GM18909 (cell line): ENCODE measurements around the gene CRTC1.

ENCODE experiments used
- ATAC-seq: cut with Tn5 transposase; IDR thresholded peaks from one replicate; pipeline ENCODE4 v1.9.1; 2021; ENCODE audit warnings: mild to moderate bottlenecking; ENCODE audit not compliant: unreplicated experiment, poor library complexity

The CRTC1 gene

DNA sequence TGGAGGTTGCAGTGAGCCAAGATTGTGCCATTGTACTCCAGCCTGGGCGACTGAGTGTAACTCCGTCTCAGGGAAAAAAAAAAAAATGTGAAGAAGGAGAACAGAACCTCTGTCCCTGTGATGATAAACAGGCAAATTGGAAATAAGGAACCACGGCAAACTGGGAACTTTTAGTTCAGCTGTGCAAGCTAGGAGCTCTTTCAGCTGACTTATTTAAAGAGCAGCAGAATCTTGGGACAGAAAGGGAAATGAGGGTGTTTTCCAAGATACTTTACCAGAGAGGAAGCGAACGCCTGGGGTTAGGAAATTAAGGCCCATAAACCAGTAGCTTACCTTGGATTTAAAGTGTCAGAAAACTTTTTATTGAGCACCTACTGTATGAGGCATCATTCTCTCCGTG lies 145.3 kb downstream of the CRTC1 start:
- no peak for ATAC-seq

DNA sequence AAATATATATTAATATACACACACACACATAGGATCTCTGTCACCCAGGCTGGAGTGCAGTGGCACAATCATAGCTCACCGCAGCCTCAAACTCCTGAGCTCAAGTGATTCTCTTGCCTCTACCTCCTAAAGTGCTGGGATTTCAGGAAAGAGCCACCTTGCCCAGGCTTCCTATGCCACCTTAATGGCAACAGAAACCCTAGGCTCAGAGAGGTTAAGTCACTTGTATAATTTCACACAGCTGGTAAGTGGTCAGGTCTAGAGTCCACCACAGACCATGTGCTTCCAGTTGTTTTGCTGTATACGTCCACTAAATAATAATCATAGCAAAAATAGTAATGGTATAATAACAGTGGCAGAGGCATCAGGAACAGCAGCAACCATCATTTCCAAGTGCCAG lies 147.0 kb downstream of the CRTC1 start:
- no peak for ATAC-seq

DNA sequence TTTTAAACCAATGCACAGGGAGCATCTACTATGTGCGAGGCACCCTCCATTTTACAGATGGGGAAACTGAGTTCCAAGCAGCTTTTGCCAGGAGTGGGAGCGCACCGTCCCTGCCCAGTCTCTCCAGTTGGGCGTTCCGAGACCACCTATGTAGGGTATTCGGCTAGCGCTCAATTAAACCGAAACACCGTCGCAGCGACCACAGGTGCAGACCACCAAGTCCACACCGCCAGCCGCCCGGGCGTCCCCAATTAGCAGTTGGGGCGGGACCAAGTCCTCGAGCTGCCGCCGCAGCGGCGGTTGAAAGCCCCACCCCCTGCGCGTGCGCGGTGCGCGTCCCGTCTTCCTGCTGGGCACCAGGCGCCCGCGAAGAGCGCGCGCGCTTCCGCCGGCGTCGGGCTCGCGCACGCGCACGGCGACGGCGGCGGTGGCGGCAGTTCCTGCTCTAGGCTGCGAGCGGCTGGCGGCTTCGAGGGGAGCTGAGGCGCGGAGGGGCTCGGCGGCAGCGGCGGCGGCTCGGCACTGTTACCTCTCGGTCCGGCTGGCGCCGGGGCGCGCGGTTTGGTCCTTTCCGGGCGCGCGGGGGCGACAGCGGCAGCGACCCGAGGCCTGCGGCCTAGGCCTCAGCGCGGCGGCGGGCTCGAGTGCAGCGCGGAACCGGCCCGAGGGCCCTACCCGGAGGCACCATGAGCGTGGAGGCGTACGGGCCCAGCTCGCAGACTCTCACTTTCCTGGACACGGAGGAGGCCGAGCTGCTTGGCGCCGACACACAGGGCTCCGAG lies 148.2 kb downstream of the CRTC1 start, which contains the start of gene UPF1:
TSS of gene UPF1 (plus strand) at position 436 of the 782 bp plus-strand sequence. CDS start at position 687, 251 bp downstream.
- ATAC-seq: peak; percentile 72
